ENCODE data around the gene MYH3. TPM values are rescaled to one million over a fixed set of nuclear protein-coding genes. Genes with fewer than 3 reads are reported as not detected.
A peak's percentile ranks its signal among the peaks of the same experiment; 100 is the strongest.

MYH3 gene
- total RNA-seq, 4 donors from 2014 or later: 2.2 to 6.6 (median 3.6) TPM

GRCh38 chr17:10616502-10617119 is 40.5 kb downstream of the MYH3 start:
- Histone ChIP-seq H3K4me1 (no peaks in the 10 kb centered on the region), H3K27me3 (no peaks in the 10 kb centered on the region), H3K4me3 (no peak overlapping the region), H3K9me3 (no peaks in the 10 kb centered on the region), H3K27ac (no peak overlapping the region), H3K36me3 (no peaks in the 10 kb centered on the region)
- intact Hi-C loops (cut with DNase I; ENCODE audit: low total_unique reads) (loop anchor here (10.0 kb wide), 1 partner anchor 692 kb away; no protein-coding TSS in a partner anchor), in situ Hi-C loops (cut with MboI; ENCODE audit: low pct_ligation_motif_present in 1 of 4, low pct_unique_long_range_greater_than_20kb in 1 of 4, low sequenced_read_pairs in 3 of 4) (loop anchor here in 3 of 4 donors (5.0 to 25.0 kb wide), 5 partner anchors 104 to 704 kb away; partner anchors contain the start of genes MYH1 (in 1 of the 3) and RCVRN (in 1 of the 3))
- peak; percentile 81 for DNase-seq
- TF ChIP-seq, protein P1, sequence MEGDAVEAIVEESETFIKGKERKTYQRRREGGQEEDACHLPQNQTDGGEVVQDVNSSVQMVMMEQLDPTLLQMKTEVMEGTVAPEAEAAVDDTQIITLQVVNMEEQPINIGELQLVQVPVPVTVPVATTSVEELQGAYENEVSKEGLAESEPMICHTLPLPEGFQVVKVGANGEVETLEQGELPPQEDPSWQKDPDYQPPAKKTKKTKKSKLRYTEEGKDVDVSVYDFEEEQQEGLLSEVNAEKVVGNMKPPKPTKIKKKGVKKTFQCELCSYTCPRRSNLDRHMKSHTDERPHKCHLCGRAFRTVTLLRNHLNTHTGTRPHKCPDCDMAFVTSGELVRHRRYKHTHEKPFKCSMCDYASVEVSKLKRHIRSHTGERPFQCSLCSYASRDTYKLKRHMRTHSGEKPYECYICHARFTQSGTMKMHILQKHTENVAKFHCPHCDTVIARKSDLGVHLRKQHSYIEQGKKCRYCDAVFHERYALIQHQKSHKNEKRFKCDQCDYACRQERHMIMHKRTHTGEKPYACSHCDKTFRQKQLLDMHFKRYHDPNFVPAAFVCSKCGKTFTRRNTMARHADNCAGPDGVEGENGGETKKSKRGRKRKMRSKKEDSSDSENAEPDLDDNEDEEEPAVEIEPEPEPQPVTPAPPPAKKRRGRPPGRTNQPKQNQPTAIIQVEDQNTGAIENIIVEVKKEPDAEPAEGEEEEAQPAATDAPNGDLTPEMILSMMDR (IDR thresholded peaks at IDR 0.05): peak; percentile 87 to 100 (median 99)
- TF ChIP-seq POLR2AphosphoS5 (IDR thresholded peaks at IDR 0.05) (no peak), EP300 (IDR thresholded peaks at IDR 0.05; ENCODE audit: low read depth) (no peak), POLR2A (IDR thresholded peaks at IDR 0.05) (no peak)
- WGBS, 2 donors (ENCODE audit: low coverage in 1 of 2): 0 to 34% methylated on average over 1 to 9 of the region's 9 CpGs

DNA sequence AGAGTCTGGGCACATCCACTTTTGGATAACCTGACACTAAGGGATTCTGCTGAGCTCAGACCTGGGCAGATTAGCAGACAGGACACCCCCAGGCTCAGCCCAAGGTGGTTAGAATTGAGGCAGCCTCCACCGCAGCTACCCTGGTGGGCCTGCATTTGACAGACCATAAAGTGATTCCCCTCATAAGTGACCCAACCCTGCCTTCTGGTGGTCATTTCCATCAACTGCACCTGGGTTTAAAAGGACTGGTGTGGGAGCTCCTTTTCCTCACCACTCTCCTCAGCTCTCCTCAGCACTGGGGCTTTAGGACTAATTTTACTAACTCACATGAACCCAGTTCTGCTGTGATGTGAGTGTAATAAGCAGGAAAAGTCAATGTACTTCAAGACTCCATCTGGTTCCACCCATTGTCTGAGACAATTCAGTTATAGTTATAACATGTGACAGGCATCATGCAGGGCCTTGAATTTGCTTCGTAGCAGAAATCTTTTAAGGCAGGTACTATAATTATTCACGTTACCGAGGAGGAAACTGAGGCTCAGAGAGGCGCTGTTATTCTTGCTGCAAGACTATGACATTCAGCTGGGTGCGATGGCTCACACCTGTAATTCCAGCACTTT is 42.5 kb downstream of the MYH3 start:
- Histone ChIP-seq H3K27ac (no peak overlapping the region), H3K36me3 (no peaks in the 10 kb centered on the region), H3K4me1 (no peaks in the 10 kb centered on the region), H3K4me3 (no peak overlapping the region), H3K9me3 (no peaks in the 10 kb centered on the region), H3K27me3 (no peaks in the 10 kb centered on the region)
- intact Hi-C loops (cut with DNase I; ENCODE audit: low total_unique reads): loop anchor here (10.0 kb wide), 1 partner anchor 690 kb away; no protein-coding TSS in a partner anchor
- in situ Hi-C loops (cut with MboI; ENCODE audit: low pct_ligation_motif_present in 1 of 4, low pct_unique_long_range_greater_than_20kb in 1 of 4, low sequenced_read_pairs in 3 of 4): loop anchor here (5.0 to 25.0 kb wide), 6 partner anchors 102 to 702 kb away; partner anchors contain the start of genes MYH1 (in 1 of the 4) and RCVRN (in 1 of the 4)
- TF ChIP-seq EP300 (IDR thresholded peaks at IDR 0.05; ENCODE audit: low read depth): no peak
- TF ChIP-seq, protein P1 (IDR thresholded peaks at IDR 0.05): peak; percentile 72 to 81 (median 75)
- WGBS, 2 donors (ENCODE audit: low coverage in 1 of 2): 68% methylated on average over 6 of the region's 6 CpGs; no CpG with 5 or more reads in 1 of the 2 donors
- DNase-seq: peak; percentile 36

- Histone ChIP-seq H3K27me3 (no peaks in the 10 kb centered on the region), H3K4me1 (no peaks in the 10 kb centered on the region), H3K27ac (no peak overlapping the region), H3K9me3 (no peaks in the 10 kb centered on the region), H3K36me3 (no peaks in the 10 kb centered on the region), H3K4me3 (no peak overlapping the region)
- 68 to 73% methylated on average over 13 to 16 of the region's 16 CpGs for WGBS, 2 donors (ENCODE audit: low coverage in 1 of 2)
- in situ Hi-C loops (cut with MboI; ENCODE audit: low pct_ligation_motif_present in 1 of 4, low pct_unique_long_range_greater_than_20kb in 1 of 4, low sequenced_read_pairs in 3 of 4) (loop anchor here (5.0 to 25.0 kb wide), 5 partner anchors 102 to 702 kb away; partner anchors contain the start of genes MYH1 (in 1 of the 4) and RCVRN (in 1 of the 4)), intact Hi-C loops (cut with DNase I; ENCODE audit: low total_unique reads) (loop anchor here (10.0 kb wide), 1 partner anchor 689 kb away; no protein-coding TSS in a partner anchor)
- TF ChIP-seq, protein P1 (IDR thresholded peaks at IDR 0.05): no peak
- TF ChIP-seq POLR2A (IDR thresholded peaks at IDR 0.05) (no peak), POLR2AphosphoS5 (IDR thresholded peaks at IDR 0.05) (no peak), EP300 (IDR thresholded peaks at IDR 0.05; ENCODE audit: low read depth) (no peak)
- no peak for DNase-seq
These were observed 43.2 kb downstream of the MYH3 start for GRCh38 chr17:10613775-10614513.

Data from transverse colon (tissue), 4 donors.